Esophagus muscularis mucosa (tissue), 4 donors: ENCODE data around the gene CFAP97.

Experiments used
- EP300 ChIP-seq: sonication (generic); formaldehyde crosslinking; IDR thresholded peaks from one replicate; pipeline ENCODE4 v1.6.1; 2017; ENCODE audit warnings: antibody characterized with exemption
- POLR2A ChIP-seq: fragments of 450-650 bp; IDR thresholded peaks from one replicate; pipeline ENCODE4 v1.6.1; 2017; ENCODE audit warnings: antibody characterized with exemption, moderate library complexity, mild to moderate bottlenecking, low read depth
- POLR2AphosphoS5 ChIP-seq, 2 donors: sonication (generic); formaldehyde crosslinking; IDR thresholded peaks; one replicate each; pipeline ENCODE4 v1.6.1; 2017; ENCODE audit warnings: antibody characterized with exemption in 2 of 2
- TF ChIP-seq, protein P1 (sequence below), 3 experiments: fragments of 200-600 bp in 2 of 3; fragments of 450-650 bp in 1 of 3; sonication (generic) in 2 of 3; IDR thresholded peaks; one replicate each; pipeline ENCODE4 v1.5.1; 2017 to 2019; ENCODE audit warnings: antibody characterized with exemption in 3 of 3, mild to moderate bottlenecking in 2 of 3, moderate library complexity in 1 of 3

DNA sequence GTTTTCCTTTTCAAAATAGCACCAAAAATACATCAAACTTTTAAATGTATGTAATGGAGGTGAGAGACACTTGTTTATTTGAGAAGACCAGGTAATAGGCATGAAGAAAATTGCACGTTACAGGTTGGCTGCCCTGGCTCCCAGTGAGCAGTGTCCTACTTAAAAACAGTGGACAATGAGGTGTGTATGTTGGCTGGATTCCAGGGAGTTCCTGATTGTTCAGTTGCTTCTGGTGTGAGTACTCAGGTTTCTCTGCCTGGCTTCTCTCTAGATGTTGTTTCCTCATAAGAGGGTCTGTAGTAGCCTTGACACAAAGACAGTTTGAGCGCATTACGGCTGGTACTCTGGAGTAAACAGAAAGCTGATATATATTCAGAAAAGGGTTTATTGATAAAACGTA is 35.0 kb upstream of the CFAP97 start:
- TF ChIP-seq POLR2A = no peak
- no peak for TF ChIP-seq POLR2AphosphoS5 (IDR thresholded peaks at IDR 0.05)
- TF ChIP-seq, protein P1, sequence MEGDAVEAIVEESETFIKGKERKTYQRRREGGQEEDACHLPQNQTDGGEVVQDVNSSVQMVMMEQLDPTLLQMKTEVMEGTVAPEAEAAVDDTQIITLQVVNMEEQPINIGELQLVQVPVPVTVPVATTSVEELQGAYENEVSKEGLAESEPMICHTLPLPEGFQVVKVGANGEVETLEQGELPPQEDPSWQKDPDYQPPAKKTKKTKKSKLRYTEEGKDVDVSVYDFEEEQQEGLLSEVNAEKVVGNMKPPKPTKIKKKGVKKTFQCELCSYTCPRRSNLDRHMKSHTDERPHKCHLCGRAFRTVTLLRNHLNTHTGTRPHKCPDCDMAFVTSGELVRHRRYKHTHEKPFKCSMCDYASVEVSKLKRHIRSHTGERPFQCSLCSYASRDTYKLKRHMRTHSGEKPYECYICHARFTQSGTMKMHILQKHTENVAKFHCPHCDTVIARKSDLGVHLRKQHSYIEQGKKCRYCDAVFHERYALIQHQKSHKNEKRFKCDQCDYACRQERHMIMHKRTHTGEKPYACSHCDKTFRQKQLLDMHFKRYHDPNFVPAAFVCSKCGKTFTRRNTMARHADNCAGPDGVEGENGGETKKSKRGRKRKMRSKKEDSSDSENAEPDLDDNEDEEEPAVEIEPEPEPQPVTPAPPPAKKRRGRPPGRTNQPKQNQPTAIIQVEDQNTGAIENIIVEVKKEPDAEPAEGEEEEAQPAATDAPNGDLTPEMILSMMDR (IDR thresholded peaks at IDR 0.05) = no peak
- TF ChIP-seq EP300 = no peak
